Measurements from ENCODE around the gene GDPGP1.

GDPGP1 gene

GRCh38 chr15:90225504-90226234 lies 8.3 kb upstream of the GDPGP1 start:
- H3K36me3 ChIP-seq (ENCODE audit: control insufficient read depth, insufficient read depth, low read length): peaks cover 42% of the 10 kb centered on the region
- no peak for TF ChIP-seq CTCF (IDR thresholded peaks at IDR 0.05; ENCODE audit: insufficient read depth, low read length, poor library complexity, severe bottlenecking)
- H3K27me3 ChIP-seq (replicated peaks; ENCODE audit: control insufficient read depth, insufficient read depth, low read length): no peaks in the 10 kb centered on the region
- DNase-seq (ENCODE audit: extremely low read depth, insufficient read length): no peak
- no peak overlapping the region for H3K4me3 ChIP-seq (replicated peaks; ENCODE audit: low read depth, low read length)

GRCh38 chr15:90227336-90227735 lies 6.7 kb upstream of the GDPGP1 start:
- Histone ChIP-seq H3K36me3 (ENCODE audit: control insufficient read depth, insufficient read depth, low read length) (peaks cover 43% of the 10 kb centered on the region), H3K4me3 (replicated peaks; ENCODE audit: low read depth, low read length) (no peak overlapping the region), H3K27me3 (replicated peaks; ENCODE audit: control insufficient read depth, insufficient read depth, low read length) (no peaks in the 10 kb centered on the region)
- TF ChIP-seq CTCF (IDR thresholded peaks at IDR 0.05; ENCODE audit: insufficient read depth, low read length, poor library complexity, severe bottlenecking): no peak
- DNase-seq (ENCODE audit: extremely low read depth, insufficient read length): no peak

- DNase-seq (ENCODE audit: extremely low read depth, insufficient read length): no peak
Observed at GRCh38 chr15:90227816-90228772, 5.9 kb upstream of the GDPGP1 start.

GRCh38 chr15:90228960-90229359 lies 5.0 kb upstream of the GDPGP1 start:
- no peak overlapping the region for H3K4me3 ChIP-seq (replicated peaks; ENCODE audit: low read depth, low read length)
- DNase-seq (ENCODE audit: extremely low read depth, insufficient read length): no peak
- peaks cover 37% of the 10 kb centered on the region for H3K36me3 ChIP-seq (ENCODE audit: control insufficient read depth, insufficient read depth, low read length)
- no peaks in the 10 kb centered on the region for H3K27me3 ChIP-seq (replicated peaks; ENCODE audit: control insufficient read depth, insufficient read depth, low read length)
- no peak for TF ChIP-seq CTCF (IDR thresholded peaks at IDR 0.05; ENCODE audit: insufficient read depth, low read length, poor library complexity, severe bottlenecking)

More at GRCh38 chr15:90227816-90228772, 5.9 kb upstream of the GDPGP1 start:
- Histone ChIP-seq H3K4me3 (replicated peaks; ENCODE audit: low read depth, low read length) (no peak overlapping the region), H3K27me3 (replicated peaks; ENCODE audit: control insufficient read depth, insufficient read depth, low read length) (no peaks in the 10 kb centered on the region), H3K36me3 (ENCODE audit: control insufficient read depth, insufficient read depth, low read length) (peaks cover 43% of the 10 kb centered on the region)
- no peak for TF ChIP-seq CTCF (IDR thresholded peaks at IDR 0.05; ENCODE audit: insufficient read depth, low read length, poor library complexity, severe bottlenecking)

GRCh38 chr15:90230071-90230494 lies 3.9 kb upstream of the GDPGP1 start:
- Histone ChIP-seq H3K36me3 (ENCODE audit: control insufficient read depth, insufficient read depth, low read length) (peaks cover 30% of the 10 kb centered on the region), H3K4me3 (replicated peaks; ENCODE audit: low read depth, low read length) (no peak overlapping the region), H3K27me3 (replicated peaks; ENCODE audit: control insufficient read depth, insufficient read depth, low read length) (no peaks in the 10 kb centered on the region)
- no peak for TF ChIP-seq CTCF (IDR thresholded peaks at IDR 0.05; ENCODE audit: insufficient read depth, low read length, poor library complexity, severe bottlenecking)
- no peak for DNase-seq (ENCODE audit: extremely low read depth, insufficient read length)

Data from GM06990 (cell line).